GM19452 (cell line): ENCODE data around the gene CYP24A1.

Experiments
- ATAC-seq: cut with Tn5 transposase; IDR thresholded peaks from one replicate; pipeline ENCODE4 v1.9.1; 2021; ENCODE audit not compliant: unreplicated experiment

Gene CYP24A1

GRCh38 chr20:54116550-54117235 is 57.1 kb downstream of the CYP24A1 start:
- no peak for ATAC-seq

- ATAC-seq = no peak
Measured at GRCh38 chr20:54115172-54115854, 58.5 kb downstream of the CYP24A1 start.

GRCh38 chr20:54114109-54114508 is 59.7 kb downstream of the CYP24A1 start:
- no peak for ATAC-seq

- no peak for ATAC-seq
Measured at GRCh38 chr20:54113566-54113965, 60.2 kb downstream of the CYP24A1 start.

- no peak for ATAC-seq
Measured at GRCh38 chr20:54112221-54112884, 61.4 kb downstream of the CYP24A1 start.

- ATAC-seq = no peak
Measured at GRCh38 chr20:54111460-54111859, 62.3 kb downstream of the CYP24A1 start.

- ATAC-seq = no peak
Measured at GRCh38 chr20:54110457-54110856, 63.3 kb downstream of the CYP24A1 start.

GRCh38 chr20:54110041-54110440 is 63.7 kb downstream of the CYP24A1 start:
- no peak for ATAC-seq

GRCh38 chr20:54108817-54109216 is 65.0 kb downstream of the CYP24A1 start:
- ATAC-seq = no peak

- no peak for ATAC-seq
Measured at GRCh38 chr20:54108326-54108642, 65.5 kb downstream of the CYP24A1 start.

GRCh38 chr20:54107600-54108325 is 66.0 kb downstream of the CYP24A1 start:
- no peak for ATAC-seq

GRCh38 chr20:54107181-54107580 is 66.6 kb downstream of the CYP24A1 start:
- ATAC-seq = no peak

- ATAC-seq = no peak
Measured at GRCh38 chr20:54106162-54106561, 67.6 kb downstream of the CYP24A1 start.

GRCh38 chr20:54105653-54106052 is 68.1 kb downstream of the CYP24A1 start:
- no peak for ATAC-seq

GRCh38 chr20:54104781-54105180 is 69.0 kb downstream of the CYP24A1 start:
- no peak for ATAC-seq

- ATAC-seq = no peak
Measured at GRCh38 chr20:54103762-54104600, 69.8 kb downstream of the CYP24A1 start.
